Erythroblast (primary cell): ENCODE data around the gene HUNK.

Source experiments
- GATA1 ChIP-seq: IDR thresholded peaks from 2 replicates; pipeline ENCODE4 v1.6.1; 2011; ENCODE audit warnings: low read depth, mild to moderate bottlenecking, control low read depth, low read length, moderate library complexity
- POLR2A ChIP-seq: IDR thresholded peaks from 2 replicates; pipeline ENCODE4 v1.6.1; 2011; ENCODE audit warnings: mild to moderate bottlenecking, low read length

DNA sequence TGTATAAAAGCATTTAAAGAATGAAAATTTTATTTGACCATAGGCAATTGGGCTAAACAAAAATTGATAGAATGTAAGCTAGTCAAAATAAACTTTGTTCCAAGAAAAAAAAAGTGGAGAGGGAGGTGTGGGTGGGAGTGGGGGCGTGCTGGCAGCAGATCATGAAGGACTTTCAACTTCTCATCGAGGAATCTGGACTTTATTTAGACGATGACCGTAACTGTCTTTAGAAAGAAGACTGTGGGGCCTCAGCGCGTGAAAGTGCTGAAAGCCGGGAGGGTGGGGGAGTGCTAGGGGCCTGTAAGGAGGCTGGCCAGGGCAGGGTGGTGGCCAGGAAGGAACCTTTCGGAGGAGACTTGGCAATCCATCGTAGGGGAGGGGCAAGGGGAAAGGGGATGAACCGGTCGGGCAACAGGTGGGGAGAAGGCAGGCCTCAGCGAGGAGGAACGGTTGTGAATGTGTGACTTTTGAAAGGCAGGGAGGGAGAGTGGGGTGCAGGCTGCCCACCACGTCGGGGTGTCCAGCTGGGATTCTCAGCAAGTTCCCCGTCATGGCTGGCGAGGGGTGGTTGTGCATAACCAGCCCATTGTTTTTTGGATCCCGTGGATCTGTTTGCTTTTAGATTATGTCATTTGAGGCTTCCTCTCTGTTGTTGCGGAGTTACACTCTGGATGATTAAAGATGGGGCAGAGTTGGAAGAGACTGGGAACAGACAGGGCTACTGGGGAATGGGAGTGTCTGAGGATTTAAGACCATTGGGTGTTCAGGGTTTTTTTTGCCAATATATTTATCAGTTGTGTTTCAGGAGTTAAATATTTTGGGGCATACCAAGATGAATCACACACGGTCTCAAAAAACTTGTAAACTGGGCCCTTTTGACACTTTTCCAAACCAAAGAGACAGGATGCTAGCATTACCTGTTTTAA lies 35.5 kb downstream of the HUNK start:
- TF ChIP-seq POLR2A (no peak), GATA1 (no peak)
